MM.1S (cell line): Measurements from ENCODE around the gene MAPK9.
"Not testable (repeated sequence)": the region's sequence is repeated elsewhere in the genome, so short reads cannot be mapped to it uniquely, and the experiment has no call there.

Experiments used
- DNase-seq: peaks from one replicate; pipeline ENCODE4 v3.0.0-alpha.2; 2015
- H2AFZ ChIP-seq: fragments of 300-600 bp; sonication (generic); 2 replicates; pipeline ENCODE4 v1.6.0; 2016; ENCODE audit warnings: antibody characterized with exemption, low read length
- H3F3A ChIP-seq: fragments of 300-600 bp; sonication (generic); 2 replicates; pipeline ENCODE4 v1.6.1; 2016; ENCODE audit warnings: mild to moderate bottlenecking, antibody characterized with exemption, low read length, moderate library complexity, mixed read lengths; ENCODE audit not compliant: insufficient read depth
- H3K27ac ChIP-seq: fragments of 300-600 bp; sonication (generic); 2 replicates; pipeline ENCODE4 v1.5.1; 2016; ENCODE audit warnings: mild to moderate bottlenecking, low read length
- H3K27me3 ChIP-seq: fragments of 300-600 bp; sonication (generic); replicated peaks from 2 replicates; pipeline ENCODE4 v1.6.0; 2016; ENCODE audit warnings: low read length; ENCODE audit not compliant: insufficient read depth
- H3K36me3 ChIP-seq: fragments of 300-600 bp; sonication (generic); replicated peaks from 2 replicates; pipeline ENCODE4 v1.6.1; 2016; ENCODE audit warnings: mild to moderate bottlenecking, low read length, mixed read lengths; ENCODE audit not compliant: insufficient read depth
- H3K4me1 ChIP-seq: fragments of 300-600 bp; sonication (generic); 2 replicates; pipeline ENCODE4 v1.6.1; 2016; ENCODE audit warnings: low read length, mixed read lengths
- H3K4me2 ChIP-seq: fragments of 300-600 bp; sonication (generic); 2 replicates; pipeline ENCODE4 v1.6.0; 2016; ENCODE audit warnings: low read depth, low read length
- H3K4me3 ChIP-seq: fragments of 300-600 bp; sonication (generic); 2 replicates; pipeline ENCODE4 v1.5.1; 2016; ENCODE audit warnings: low read length, mixed read lengths
- H3K79me2 ChIP-seq: fragments of 300-600 bp; sonication (generic); 2 replicates; pipeline ENCODE4 v1.6.1; 2016; ENCODE audit warnings: mixed run types, low read length, mixed read lengths
- H3K9ac ChIP-seq: fragments of 300-600 bp; sonication (generic); 2 replicates; pipeline ENCODE4 v1.6.1; 2016; ENCODE audit warnings: low read length, mixed read lengths
- H3K9me2 ChIP-seq: fragments of 300-600 bp; sonication (generic); replicated peaks from 2 replicates; pipeline ENCODE4 v1.6.1; 2016; ENCODE audit warnings: mild to moderate bottlenecking, low read length, mixed read lengths; ENCODE audit not compliant: insufficient read depth
- H3K9me3 ChIP-seq: fragments of 300-600 bp; sonication (generic); replicated peaks from 2 replicates; pipeline ENCODE4 v1.6.1; 2016; ENCODE audit warnings: mild to moderate bottlenecking, low read length, mixed read lengths; ENCODE audit not compliant: insufficient read depth
- H4K20me1 ChIP-seq: fragments of 300-600 bp; sonication (generic); 2 replicates; pipeline ENCODE4 v1.6.1; 2016; ENCODE audit warnings: mild to moderate bottlenecking, low read length, moderate library complexity, mixed read lengths; ENCODE audit not compliant: insufficient read depth
- EZH2 ChIP-seq: fragments of 300-600 bp; sonication (generic); optimal IDR thresholded peaks from 2 replicates; pipeline ENCODE3; 2017; ENCODE audit warnings: low read depth, mild to moderate bottlenecking, antibody characterized with exemption, low read length, mixed read lengths
- EZH2phosphoT487 ChIP-seq: fragments of 300-600 bp; sonication (generic); IDR thresholded peaks from 2 replicates; pipeline ENCODE4 v1.6.1; 2018; ENCODE audit warnings: antibody characterized with exemption, low read length
- TF ChIP-seq, protein P1 (sequence below): fragments of 300-600 bp; sonication (generic); IDR thresholded peaks from 2 replicates; pipeline ENCODE4 v1.5.1; 2016; ENCODE audit warnings: antibody characterized with exemption, low read length, mixed read lengths

The MAPK9 gene

DNA sequence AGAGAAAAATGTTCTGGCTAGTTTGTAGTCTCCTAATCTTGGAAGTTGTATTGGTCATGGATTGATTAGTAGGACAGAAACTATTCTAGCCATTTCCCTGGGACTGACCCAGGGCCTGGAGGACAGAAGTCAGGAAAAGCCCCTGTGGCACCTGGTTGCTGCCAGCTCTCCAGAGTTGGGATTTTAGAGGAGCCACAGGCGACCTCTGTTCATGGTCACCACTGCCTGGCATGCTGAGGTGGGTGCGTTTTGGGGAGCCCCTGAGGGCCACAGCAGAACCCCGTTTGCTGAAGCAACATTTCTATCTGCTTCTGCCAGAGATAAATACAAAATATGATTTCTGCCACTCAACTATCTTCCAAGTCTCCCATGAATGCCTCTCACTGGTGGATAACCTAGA, 7.6 kb upstream of the MAPK9 start:
- no peak overlapping the region for H3K9ac ChIP-seq
- H3K4me2 ChIP-seq, result no peak overlapping the region
- no peaks in the 10 kb centered on the region for H4K20me1 ChIP-seq
- no peaks in the 10 kb centered on the region for H3K9me3 ChIP-seq
- no peak overlapping the region for H2AFZ ChIP-seq
- no peaks in the 10 kb centered on the region for H3K9me2 ChIP-seq
- H3K36me3 ChIP-seq, result no peaks in the 10 kb centered on the region
- H3K4me1 ChIP-seq, result no peaks in the 10 kb centered on the region
- no peak overlapping the region for H3K4me3 ChIP-seq
- H3K79me2 ChIP-seq, result no peaks in the 10 kb centered on the region
- H3K27ac ChIP-seq, result no peak overlapping the region
- H3F3A ChIP-seq, result no peaks in the 10 kb centered on the region
- peaks cover 32% of the 10 kb centered on the region for H3K27me3 ChIP-seq
- no peak for DNase-seq
- TF ChIP-seq, protein P1, sequence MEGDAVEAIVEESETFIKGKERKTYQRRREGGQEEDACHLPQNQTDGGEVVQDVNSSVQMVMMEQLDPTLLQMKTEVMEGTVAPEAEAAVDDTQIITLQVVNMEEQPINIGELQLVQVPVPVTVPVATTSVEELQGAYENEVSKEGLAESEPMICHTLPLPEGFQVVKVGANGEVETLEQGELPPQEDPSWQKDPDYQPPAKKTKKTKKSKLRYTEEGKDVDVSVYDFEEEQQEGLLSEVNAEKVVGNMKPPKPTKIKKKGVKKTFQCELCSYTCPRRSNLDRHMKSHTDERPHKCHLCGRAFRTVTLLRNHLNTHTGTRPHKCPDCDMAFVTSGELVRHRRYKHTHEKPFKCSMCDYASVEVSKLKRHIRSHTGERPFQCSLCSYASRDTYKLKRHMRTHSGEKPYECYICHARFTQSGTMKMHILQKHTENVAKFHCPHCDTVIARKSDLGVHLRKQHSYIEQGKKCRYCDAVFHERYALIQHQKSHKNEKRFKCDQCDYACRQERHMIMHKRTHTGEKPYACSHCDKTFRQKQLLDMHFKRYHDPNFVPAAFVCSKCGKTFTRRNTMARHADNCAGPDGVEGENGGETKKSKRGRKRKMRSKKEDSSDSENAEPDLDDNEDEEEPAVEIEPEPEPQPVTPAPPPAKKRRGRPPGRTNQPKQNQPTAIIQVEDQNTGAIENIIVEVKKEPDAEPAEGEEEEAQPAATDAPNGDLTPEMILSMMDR, result no peak
- TF ChIP-seq EZH2phosphoT487 (no peak), EZH2 (no peak)

DNA sequence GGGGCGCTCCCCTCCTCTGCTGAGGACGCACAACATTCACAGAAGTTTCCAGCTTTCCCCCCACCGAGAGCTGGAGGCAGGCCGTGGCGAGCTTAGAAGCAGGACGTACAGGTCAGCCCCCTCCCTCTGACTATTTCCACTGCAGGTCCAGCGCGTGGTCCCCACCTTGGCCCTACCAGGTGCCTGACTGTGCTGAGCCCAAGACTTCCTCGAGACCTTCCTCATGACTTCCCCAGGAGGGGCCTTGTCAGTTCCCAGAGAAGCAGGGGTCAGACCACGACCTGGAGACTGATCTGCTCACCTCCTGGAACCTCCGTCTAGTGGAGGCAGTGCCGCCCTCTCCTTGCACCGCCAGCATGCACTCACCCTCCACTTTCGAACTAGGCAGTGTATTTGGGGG, 7.1 kb upstream of the MAPK9 start:
- not testable (repeated sequence) for H3K36me3 ChIP-seq, H3F3A ChIP-seq, H2AFZ ChIP-seq, H3K27ac ChIP-seq, DNase-seq, H3K4me2 ChIP-seq, H3K9me3 ChIP-seq, H3K9ac ChIP-seq, H3K9me2 ChIP-seq, H3K79me2 ChIP-seq, H3K4me1 ChIP-seq, H4K20me1 ChIP-seq, H3K4me3 ChIP-seq
- H3K27me3 ChIP-seq, result peaks cover 27% of the 10 kb centered on the region

DNA sequence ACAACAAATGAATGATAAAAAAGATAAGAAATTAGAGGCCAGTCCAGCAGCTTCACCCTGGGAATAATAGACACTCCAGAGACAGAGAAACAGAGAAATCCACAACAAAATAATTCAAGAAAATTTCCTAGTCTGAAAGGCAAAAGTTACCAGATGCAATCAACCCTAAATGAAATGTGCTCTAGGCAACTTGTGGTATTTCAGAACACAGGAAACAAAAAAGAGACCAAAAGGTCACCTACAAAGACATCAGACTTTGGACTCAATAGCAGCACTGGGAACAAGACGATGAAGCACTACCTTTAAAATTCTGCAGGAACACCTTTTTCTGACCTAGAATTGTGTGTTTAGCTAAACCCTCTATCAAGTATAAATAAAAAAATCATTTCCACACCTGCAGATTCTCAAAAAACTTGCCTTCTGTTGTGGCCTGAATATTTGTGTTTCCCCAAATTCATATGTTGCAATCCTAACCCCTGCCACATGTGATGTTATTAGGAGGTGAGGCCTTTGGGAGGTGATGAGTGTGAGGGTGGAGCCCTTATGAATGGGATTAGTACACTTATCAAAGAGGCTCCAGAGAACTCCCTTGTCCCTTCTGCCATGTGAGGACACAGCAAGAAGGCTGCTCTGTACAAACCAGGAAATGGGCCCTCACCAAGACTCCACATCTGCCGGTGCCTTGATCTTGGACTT, 5.9 kb upstream of the MAPK9 start:
- H3K4me1 ChIP-seq, result peaks cover 5% of the 10 kb centered on the region
- H3K27me3 ChIP-seq, result peaks cover 21% of the 10 kb centered on the region
- H2AFZ ChIP-seq, result no peak overlapping the region
- TF ChIP-seq, protein P1, result no peak
- TF ChIP-seq EZH2phosphoT487, result no peak
- no peak for TF ChIP-seq EZH2
- no peak overlapping the region for H3K9ac ChIP-seq
- no peaks in the 10 kb centered on the region for H4K20me1 ChIP-seq
- no peak overlapping the region for H3K4me2 ChIP-seq
- no peaks in the 10 kb centered on the region for H3K9me3 ChIP-seq
- no peak overlapping the region for H3K27ac ChIP-seq
- H3F3A ChIP-seq, result no peaks in the 10 kb centered on the region; the same call in 1 of the 2 replicates
- H3K36me3 ChIP-seq, result no peaks in the 10 kb centered on the region
- H3K79me2 ChIP-seq, result no peaks in the 10 kb centered on the region
- H3K4me3 ChIP-seq, result no peak overlapping the region
- DNase-seq, result no peak
- no peaks in the 10 kb centered on the region for H3K9me2 ChIP-seq

DNA sequence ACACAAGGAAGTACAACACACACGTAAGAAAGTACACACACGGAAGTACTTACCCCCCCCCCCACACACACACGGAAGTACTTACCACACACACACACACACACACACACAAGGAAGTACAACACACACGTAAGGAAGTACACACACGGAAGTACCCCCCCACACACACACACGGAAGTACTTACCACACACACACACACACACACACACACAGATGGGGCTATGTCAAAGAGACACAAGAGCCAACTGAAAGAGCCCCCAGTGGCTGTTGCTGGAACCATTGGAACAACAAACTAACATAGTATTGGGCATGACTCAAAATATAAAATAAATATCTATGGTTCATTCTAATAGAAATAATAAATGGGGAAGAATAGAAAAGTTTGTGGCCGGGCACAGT, 4.9 kb upstream of the MAPK9 start:
- no peaks in the 10 kb centered on the region for H3K36me3 ChIP-seq
- DNase-seq, result no peak
- H3K27ac ChIP-seq, result no peak overlapping the region
- H3K9me3 ChIP-seq, result no peaks in the 10 kb centered on the region
- H3K9me2 ChIP-seq, result no peaks in the 10 kb centered on the region
- H3K9ac ChIP-seq, result no peak overlapping the region
- H3K79me2 ChIP-seq, result no peaks in the 10 kb centered on the region
- H3K4me2 ChIP-seq, result no peak overlapping the region
- peaks cover 15% of the 10 kb centered on the region for H3K27me3 ChIP-seq
- TF ChIP-seq EZH2phosphoT487, result no peak
- TF ChIP-seq, protein P1, result no peak
- no peak for TF ChIP-seq EZH2
- H2AFZ ChIP-seq, result no peak overlapping the region
- H4K20me1 ChIP-seq, result no peaks in the 10 kb centered on the region
- H3K4me3 ChIP-seq, result no peak overlapping the region
- H3K4me1 ChIP-seq, result peaks cover 5% of the 10 kb centered on the region
- H3F3A ChIP-seq, result peaks cover 5% of the 10 kb centered on the region; the same call in 1 of the 2 replicates
